ENCODE measurements around the gene SMYD4.
"Not testable (repeated sequence)": the region's sequence is repeated elsewhere in the genome, so short reads cannot be mapped to it uniquely, and the experiment has no call there.

The SMYD4 gene

GRCh38 chr17:1753767-1754429 is 75.8 kb downstream of the SMYD4 start:
- no peak for DNase-seq

GRCh38 chr17:1752425-1753262 is 77.1 kb downstream of the SMYD4 start:
- DNase-seq, result no peak

- DNase-seq, result no peak
Observed at GRCh38 chr17:1750628-1751027, 79.1 kb downstream of the SMYD4 start.

GRCh38 chr17:1746975-1747543 is 82.6 kb downstream of the SMYD4 start:
- no peak for DNase-seq

- DNase-seq, result no peak
Observed at GRCh38 chr17:1745513-1746020, 84.1 kb downstream of the SMYD4 start.

- DNase-seq, result no peak
Observed at GRCh38 chr17:1744551-1745512, 84.9 kb downstream of the SMYD4 start.

- DNase-seq, result no peak
Observed at GRCh38 chr17:1743088-1743439, 86.6 kb downstream of the SMYD4 start.

GRCh38 chr17:1742371-1743087 is 87.2 kb downstream of the SMYD4 start, which contains the start of gene SERPINF2:
TSS of gene SERPINF2 (plus strand) at chr17:1742871. CDS start at chr17:1744996, 2,125 bp downstream.
- no peak for DNase-seq

GRCh38 chr17:1741899-1742298 is 87.8 kb downstream of the SMYD4 start:
- not testable (repeated sequence) for DNase-seq

GRCh38 chr17:1737531-1738291 is 92.0 kb downstream of the SMYD4 start:
- DNase-seq, result no peak

- no peak for DNase-seq
Observed at GRCh38 chr17:1736348-1737281, 93.1 kb downstream of the SMYD4 start.

- DNase-seq, result no peak
Observed at GRCh38 chr17:1735834-1736347, 93.8 kb downstream of the SMYD4 start.

GRCh38 chr17:1735418-1735817 is 94.3 kb downstream of the SMYD4 start:
- no peak for DNase-seq

- DNase-seq, result no peak
Observed at GRCh38 chr17:1733759-1734158, 95.9 kb downstream of the SMYD4 start.

- DNase-seq, result no peak
Observed at GRCh38 chr17:1732833-1733321, 96.8 kb downstream of the SMYD4 start.

- DNase-seq, result no peak
Observed at GRCh38 chr17:1732241-1732832, 97.4 kb downstream of the SMYD4 start.

GRCh38 chr17:1731194-1731506 is 98.6 kb downstream of the SMYD4 start:
- no peak for DNase-seq

- DNase-seq, result no peak
Observed at GRCh38 chr17:1730326-1731193, 99.1 kb downstream of the SMYD4 start.

Data from cortex of kidney (tissue), 1 donor.